GM12864 (cell line): ENCODE measurements around the gene ODC1.

ENCODE experiments used
- DNase-seq: peaks from one replicate; pipeline ENCODE4 v3.0.0-alpha.2; 2011; ENCODE audit warnings: low read depth
- H3K4me3 ChIP-seq: 2 replicates; pipeline ENCODE4 v1.5.1; 2011; ENCODE audit warnings: mild to moderate bottlenecking, low read depth, low read length, control low read depth
- CTCF ChIP-seq: IDR thresholded peaks from 2 replicates; pipeline ENCODE4 v1.5.1; 2011; ENCODE audit warnings: low read depth, mild to moderate bottlenecking, moderate library complexity, low read length, control low read depth, inconsistent platforms; ENCODE audit errors: missing control alignments

The ODC1 gene

GRCh38 chr2:10397878-10398277, 50.2 kb downstream of the ODC1 start:
- H3K4me3 ChIP-seq: no peak overlapping the region
- no peak for DNase-seq
- TF ChIP-seq CTCF: no peak

GRCh38 chr2:10397297-10397875, 50.7 kb downstream of the ODC1 start:
- no peak for TF ChIP-seq CTCF
- no peak for DNase-seq
- H3K4me3 ChIP-seq: no peak overlapping the region

- H3K4me3 ChIP-seq: no peak overlapping the region
- TF ChIP-seq CTCF: no peak
- no peak for DNase-seq
Observed at GRCh38 chr2:10396464-10396863, 51.7 kb downstream of the ODC1 start.

GRCh38 chr2:10395893-10396292, 52.2 kb downstream of the ODC1 start:
- H3K4me3 ChIP-seq: no peak overlapping the region
- DNase-seq: no peak
- no peak for TF ChIP-seq CTCF

GRCh38 chr2:10393640-10393982, 54.5 kb downstream of the ODC1 start:
- no peak for TF ChIP-seq CTCF
- H3K4me3 ChIP-seq: no peak overlapping the region
- no peak for DNase-seq

- no peak overlapping the region for H3K4me3 ChIP-seq
- no peak for DNase-seq
- no peak for TF ChIP-seq CTCF
Observed at GRCh38 chr2:10392951-10393639, 55.0 kb downstream of the ODC1 start.

GRCh38 chr2:10392548-10392947, 55.6 kb downstream of the ODC1 start:
- H3K4me3 ChIP-seq: no peak overlapping the region
- TF ChIP-seq CTCF: no peak
- DNase-seq: no peak
